ENCODE results near the gene UBE2S. TPM values are rescaled to one million over a fixed set of nuclear protein-coding genes. Genes with fewer than 3 reads are reported as not detected.

UBE2S gene
- total RNA-seq, 1 experiment from 2014 or later: 587 TPM

DNA sequence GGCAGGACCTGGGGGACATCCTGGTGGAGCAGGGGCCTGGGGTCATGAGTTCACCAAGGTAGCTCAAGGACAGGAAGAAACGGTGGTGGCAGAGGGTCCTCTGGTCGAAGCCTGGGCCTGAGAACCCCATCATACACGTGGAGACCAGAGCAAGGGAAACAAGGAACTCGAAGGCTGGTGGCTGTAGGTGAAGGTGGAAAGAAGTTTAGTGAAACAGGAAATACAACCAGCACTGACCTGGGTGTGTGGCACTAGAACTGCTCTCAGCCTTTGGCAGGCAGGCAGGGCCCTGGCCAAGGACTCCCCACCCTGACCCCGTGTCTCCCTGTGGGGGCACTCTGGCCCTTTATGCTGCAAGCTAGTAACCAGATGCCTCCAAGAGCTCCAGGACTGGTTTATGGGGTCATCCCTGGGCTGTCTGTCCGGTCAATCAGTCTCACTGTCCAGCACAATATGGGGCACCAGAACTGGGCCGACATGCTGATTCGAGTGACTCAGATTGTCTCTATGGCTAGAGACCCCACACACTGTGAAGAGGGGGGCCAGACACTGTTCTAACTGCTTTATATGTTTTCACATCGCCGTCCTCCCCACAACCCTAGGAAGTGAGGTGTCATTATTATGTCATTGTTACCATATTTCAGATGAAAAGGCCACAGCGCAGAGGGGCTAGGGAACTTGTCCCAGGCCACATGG, 56.8 kb downstream of the UBE2S start:
- intact Hi-C loops (cut with micrococcal nuclease; ENCODE audit: unreplicated experiment): no loop called here
- no peaks in the 10 kb centered on the region for H3K36me3 ChIP-seq (ENCODE audit: insufficient read depth, low read length, poor library complexity, severe bottlenecking)
- ChIA-PET POLR2A (ENCODE audit: low non-redundant PET) (interaction anchor here (0.5 kb wide), 1 partner anchor 153 kb away, joined by 6 read pairs; no protein-coding TSS in a partner anchor), CTCF (no interaction called here)
- peaks cover 31% of the 10 kb centered on the region for H3K27me3 ChIP-seq (replicated peaks; ENCODE audit: insufficient read depth, low read depth, low read length, poor library complexity)
- H3K4me3 ChIP-seq (ENCODE audit: low read depth, low read length, poor library complexity, severe bottlenecking): no peak overlapping the region
- H3K4me1 ChIP-seq (ENCODE audit: insufficient read depth, low read length, poor library complexity, severe bottlenecking): peaks cover 14% of the 10 kb centered on the region
- DNase-seq (ENCODE audit: low spot score): no peak
- no TSS peak for BruUV-seq (replicated peaks)
- no peaks in the 10 kb centered on the region for H3K9me3 ChIP-seq (ENCODE audit: low read depth, low read length, poor library complexity, severe bottlenecking)
- TF ChIP-seq EZH2 (IDR thresholded peaks at IDR 0.05; ENCODE audit: borderline replicate concordance, low read depth, low read length, poor library complexity, severe bottlenecking): no peak
- TF ChIP-seq, protein P1, sequence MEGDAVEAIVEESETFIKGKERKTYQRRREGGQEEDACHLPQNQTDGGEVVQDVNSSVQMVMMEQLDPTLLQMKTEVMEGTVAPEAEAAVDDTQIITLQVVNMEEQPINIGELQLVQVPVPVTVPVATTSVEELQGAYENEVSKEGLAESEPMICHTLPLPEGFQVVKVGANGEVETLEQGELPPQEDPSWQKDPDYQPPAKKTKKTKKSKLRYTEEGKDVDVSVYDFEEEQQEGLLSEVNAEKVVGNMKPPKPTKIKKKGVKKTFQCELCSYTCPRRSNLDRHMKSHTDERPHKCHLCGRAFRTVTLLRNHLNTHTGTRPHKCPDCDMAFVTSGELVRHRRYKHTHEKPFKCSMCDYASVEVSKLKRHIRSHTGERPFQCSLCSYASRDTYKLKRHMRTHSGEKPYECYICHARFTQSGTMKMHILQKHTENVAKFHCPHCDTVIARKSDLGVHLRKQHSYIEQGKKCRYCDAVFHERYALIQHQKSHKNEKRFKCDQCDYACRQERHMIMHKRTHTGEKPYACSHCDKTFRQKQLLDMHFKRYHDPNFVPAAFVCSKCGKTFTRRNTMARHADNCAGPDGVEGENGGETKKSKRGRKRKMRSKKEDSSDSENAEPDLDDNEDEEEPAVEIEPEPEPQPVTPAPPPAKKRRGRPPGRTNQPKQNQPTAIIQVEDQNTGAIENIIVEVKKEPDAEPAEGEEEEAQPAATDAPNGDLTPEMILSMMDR (conservative IDR thresholded peaks at IDR 0.05; ENCODE audit: low read depth, low read length): no peak
- H3K27ac ChIP-seq (ENCODE audit: low read depth, low read length, poor library complexity, severe bottlenecking): no peak overlapping the region

Other genes with a start within 250 kb of the UBE2S start
- 4.2 and 9.1 TPM in 2 replicates for gene DNAAF3, start 241.2 kb downstream of the UBE2S start, total RNA-seq (2021)
- gene SYT5, start 227.5 kb downstream of the UBE2S start, total RNA-seq (2021): 0.28 TPM in 1 of 2 replicates, not detected in the other
- 0.17 and 0.55 TPM in 2 replicates for gene PTPRH, start 198.3 kb downstream of the UBE2S start, total RNA-seq (2021)
- 4.8 and 6.1 TPM in 2 replicates for gene TMEM86B, start 179.0 kb downstream of the UBE2S start, total RNA-seq (2021)
- gene PPP6R1, start 148.8 kb downstream of the UBE2S start, total RNA-seq (2021): 103 and 108 TPM in 2 replicates
- 80.3 and 83.4 TPM in 2 replicates for gene HSPBP1, start 127.7 kb downstream of the UBE2S start, total RNA-seq (2021)
- 30.5 and 36.8 TPM in 2 replicates for gene BRSK1, start 123.8 kb downstream of the UBE2S start, total RNA-seq (2021)
- gene TMEM150B, start 82.4 kb downstream of the UBE2S start, total RNA-seq (2021): not detected in 2 replicates
- gene KMT5C, start 67.9 kb downstream of the UBE2S start, total RNA-seq (2021): 19.7 and 24.1 TPM in 2 replicates
- gene COX6B2, start 53.1 kb downstream of the UBE2S start, total RNA-seq (2021): 0.48 TPM in 1 of 2 replicates, not detected in the other
- gene GARIN5B, start 44.5 kb downstream of the UBE2S start, total RNA-seq (2021): not detected in 2 replicates
- 0.42 and 0.47 TPM in 2 replicates for gene IL11, start 37.3 kb downstream of the UBE2S start, total RNA-seq (2021)
- not detected in 2 replicates for gene TMEM190, start 31.0 kb downstream of the UBE2S start, total RNA-seq (2021)
- gene TMEM238, start 23.5 kb downstream of the UBE2S start, total RNA-seq (2021): 0.42 and 0.69 TPM in 2 replicates
- gene RPL28, start 21.9 kb downstream of the UBE2S start, total RNA-seq (2021): 1,355 and 1,380 TPM in 2 replicates
- gene SHISA7, start 35.5 kb upstream of the UBE2S start, total RNA-seq (2021): 0.21 and 0.26 TPM in 2 replicates
- gene ISOC2, start 53.9 kb upstream of the UBE2S start, total RNA-seq (2021): 33.2 and 40.6 TPM in 2 replicates
- gene C19orf85, start 57.0 kb upstream of the UBE2S start, total RNA-seq (2021): not detected in 2 replicates
- gene ZNF628, start 68.8 kb upstream of the UBE2S start, total RNA-seq (2021): 11.9 and 16.7 TPM in 2 replicates
- 55.1 and 66.0 TPM in 2 replicates for gene NAT14, start 77.4 kb upstream of the UBE2S start, total RNA-seq (2021)
- 1.4 and 2.2 TPM in 2 replicates for gene SSC5D, start 80.6 kb upstream of the UBE2S start, total RNA-seq (2021)
- gene SBK2, start 129.3 kb upstream of the UBE2S start, total RNA-seq (2021): not detected in 2 replicates
- not detected in 2 replicates for gene SBK3, start 137.8 kb upstream of the UBE2S start, total RNA-seq (2021)
- 27.4 and 27.5 TPM in 2 replicates for gene ZNF579, start 173.1 kb upstream of the UBE2S start, total RNA-seq (2021)
- 27.8 and 29.3 TPM in 2 replicates for gene FIZ1, start 191.7 kb upstream of the UBE2S start, total RNA-seq (2021)
- 6.3 and 7.5 TPM in 2 replicates for gene ZNF524, start 192.5 kb upstream of the UBE2S start, total RNA-seq (2021)
- 16.1 and 17.1 TPM in 2 replicates for gene ZNF865, start 197.9 kb upstream of the UBE2S start, total RNA-seq (2021)
- gene ZNF784, start 216.8 kb upstream of the UBE2S start, total RNA-seq (2021): 6.8 and 7.1 TPM in 2 replicates
- 49.1 and 65.7 TPM in 2 replicates for gene ZNF580, start 233.2 kb upstream of the UBE2S start, total RNA-seq (2021)
- 37.1 and 38.4 TPM in 2 replicates for gene ZNF581, start 235.9 kb upstream of the UBE2S start, total RNA-seq (2021)
- gene CCDC106, start 240.4 kb upstream of the UBE2S start, total RNA-seq (2021): 39.9 and 41.5 TPM in 2 replicates
- gene U2AF2, start 247.2 kb upstream of the UBE2S start, total RNA-seq (2021): 385 and 411 TPM in 2 replicates

Data from A673 (cell line).